ENCODE measurements around the gene LBP.

Gene LBP

DNA sequence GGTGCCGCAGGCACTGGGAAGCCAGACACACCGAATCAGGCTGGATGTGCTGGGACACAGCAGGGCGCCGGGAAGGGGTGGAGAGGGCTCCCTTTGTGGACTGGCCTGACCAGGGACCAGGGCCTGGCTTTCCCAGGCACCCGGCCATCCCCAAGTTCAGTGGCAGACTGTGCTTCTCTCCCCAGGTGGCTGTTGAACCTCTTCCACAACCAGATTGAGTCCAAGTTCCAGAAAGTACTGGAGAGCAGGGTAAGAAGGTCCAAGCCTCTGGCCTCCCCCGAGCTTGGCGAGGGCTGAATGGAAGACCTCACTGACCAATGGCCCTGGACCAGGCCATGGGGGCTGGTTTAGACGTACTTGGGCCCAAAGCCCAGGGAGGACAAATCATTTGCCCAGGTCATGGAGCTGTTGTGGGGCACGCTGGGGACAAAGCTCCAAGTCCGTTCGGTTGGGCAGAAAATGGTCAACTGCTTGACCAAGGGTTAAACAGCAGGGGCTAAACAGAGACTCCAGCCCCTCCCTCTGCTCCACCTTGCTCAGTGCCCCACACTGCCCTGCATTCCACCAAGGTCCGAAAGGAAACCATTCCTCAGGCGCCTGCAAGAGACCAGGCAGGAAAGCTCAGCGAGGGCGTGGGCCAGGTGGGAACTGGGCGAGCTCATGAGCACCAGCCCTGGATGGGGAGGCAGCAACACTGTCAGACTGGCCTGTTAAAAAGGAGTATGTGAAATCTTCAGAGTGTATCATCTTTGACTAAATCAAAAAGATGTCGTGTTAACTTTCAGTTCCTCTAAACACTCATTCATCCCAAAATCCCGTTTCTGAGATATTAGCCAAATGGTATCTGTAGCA, 9.1 kb downstream of the LBP start:
- TF ChIP-seq, protein P1, sequence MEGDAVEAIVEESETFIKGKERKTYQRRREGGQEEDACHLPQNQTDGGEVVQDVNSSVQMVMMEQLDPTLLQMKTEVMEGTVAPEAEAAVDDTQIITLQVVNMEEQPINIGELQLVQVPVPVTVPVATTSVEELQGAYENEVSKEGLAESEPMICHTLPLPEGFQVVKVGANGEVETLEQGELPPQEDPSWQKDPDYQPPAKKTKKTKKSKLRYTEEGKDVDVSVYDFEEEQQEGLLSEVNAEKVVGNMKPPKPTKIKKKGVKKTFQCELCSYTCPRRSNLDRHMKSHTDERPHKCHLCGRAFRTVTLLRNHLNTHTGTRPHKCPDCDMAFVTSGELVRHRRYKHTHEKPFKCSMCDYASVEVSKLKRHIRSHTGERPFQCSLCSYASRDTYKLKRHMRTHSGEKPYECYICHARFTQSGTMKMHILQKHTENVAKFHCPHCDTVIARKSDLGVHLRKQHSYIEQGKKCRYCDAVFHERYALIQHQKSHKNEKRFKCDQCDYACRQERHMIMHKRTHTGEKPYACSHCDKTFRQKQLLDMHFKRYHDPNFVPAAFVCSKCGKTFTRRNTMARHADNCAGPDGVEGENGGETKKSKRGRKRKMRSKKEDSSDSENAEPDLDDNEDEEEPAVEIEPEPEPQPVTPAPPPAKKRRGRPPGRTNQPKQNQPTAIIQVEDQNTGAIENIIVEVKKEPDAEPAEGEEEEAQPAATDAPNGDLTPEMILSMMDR (conservative IDR thresholded peaks at IDR 0.05; ENCODE audit: low read length), result no peak
- no peak for DNase-seq (ENCODE audit: low read depth)
- no peak overlapping the region for H3K4me3 ChIP-seq (ENCODE audit: low read length)

- TF ChIP-seq, protein P1 (conservative IDR thresholded peaks at IDR 0.05; ENCODE audit: low read length), result no peak
- DNase-seq (ENCODE audit: low read depth), result no peak
- no peak overlapping the region for H3K4me3 ChIP-seq (ENCODE audit: low read length)
These were observed 11.4 kb downstream of the LBP start for GRCh38 chr20:38357653-38358207.

DNA sequence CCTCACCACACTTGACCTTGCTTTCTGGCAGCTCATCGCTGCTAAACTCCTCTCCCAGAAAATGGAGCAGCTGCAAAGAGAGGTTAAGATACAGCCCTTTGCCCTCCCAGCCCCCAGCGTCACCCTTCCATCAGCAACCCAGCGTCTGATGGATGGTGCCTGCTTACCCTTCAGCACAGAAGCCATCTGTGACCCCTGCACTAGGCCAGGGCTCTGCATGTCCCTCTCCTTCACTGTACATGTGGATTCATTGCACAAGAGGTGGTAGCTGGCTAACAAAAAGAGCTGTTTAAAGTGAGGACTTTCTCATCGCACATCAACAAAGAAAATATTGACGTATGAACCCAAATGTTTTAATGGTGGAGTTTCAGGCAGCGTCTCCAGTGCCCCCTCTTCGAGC, 12.3 kb downstream of the LBP start:
- no peak for DNase-seq (ENCODE audit: low read depth)
- TF ChIP-seq, protein P1 (conservative IDR thresholded peaks at IDR 0.05; ENCODE audit: low read length), result no peak
- no peak overlapping the region for H3K4me3 ChIP-seq (ENCODE audit: low read length)

DNA sequence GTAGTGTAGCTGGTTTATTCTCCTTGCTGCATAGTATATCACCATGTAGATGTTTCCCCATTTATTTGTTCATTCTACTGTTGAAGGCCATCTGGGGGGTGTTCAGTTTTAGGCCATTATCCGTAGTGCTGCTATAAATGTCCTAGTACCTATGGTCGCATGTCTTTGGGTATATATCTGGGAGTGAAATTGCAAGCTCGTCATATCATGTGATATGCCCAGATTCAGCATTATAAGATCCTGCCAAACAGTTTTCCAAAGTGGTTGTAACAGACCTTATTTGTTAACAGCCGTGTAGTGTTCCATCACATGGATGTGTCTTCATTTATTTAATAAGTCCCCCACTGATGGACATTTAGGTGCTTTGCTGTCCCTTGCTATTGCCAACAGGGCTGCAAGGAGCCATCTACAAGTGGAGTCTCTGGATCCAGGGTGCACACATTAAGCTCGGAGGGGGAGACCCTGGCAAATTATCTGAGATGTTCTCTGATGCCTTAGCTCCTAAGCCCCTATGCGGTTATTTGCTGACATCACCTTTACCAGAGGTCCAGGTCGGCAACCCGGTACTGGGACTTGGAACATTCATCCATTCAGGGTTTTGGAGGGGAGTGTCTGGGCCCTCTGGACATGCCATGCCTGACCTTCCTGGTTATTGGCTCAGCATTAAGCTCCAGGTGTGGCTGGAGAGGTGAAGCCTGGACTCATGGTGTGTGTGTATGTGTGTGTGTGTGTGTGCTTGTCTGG, 16.9 kb downstream of the LBP start:
- H3K4me3 ChIP-seq (ENCODE audit: low read length), result no peak overlapping the region
- no peak for DNase-seq (ENCODE audit: low read depth)

GRCh38 chr20:38369389-38369788, 23.1 kb downstream of the LBP start:
- H3K4me3 ChIP-seq (ENCODE audit: low read length), result no peak overlapping the region
- TF ChIP-seq, protein P1 (conservative IDR thresholded peaks at IDR 0.05; ENCODE audit: low read length), result no peak
- DNase-seq (ENCODE audit: low read depth), result no peak

More for the DNA sequence above, 16.9 kb downstream of the LBP start:
- TF ChIP-seq, protein P1 (conservative IDR thresholded peaks at IDR 0.05; ENCODE audit: low read length), result no peak

DNA sequence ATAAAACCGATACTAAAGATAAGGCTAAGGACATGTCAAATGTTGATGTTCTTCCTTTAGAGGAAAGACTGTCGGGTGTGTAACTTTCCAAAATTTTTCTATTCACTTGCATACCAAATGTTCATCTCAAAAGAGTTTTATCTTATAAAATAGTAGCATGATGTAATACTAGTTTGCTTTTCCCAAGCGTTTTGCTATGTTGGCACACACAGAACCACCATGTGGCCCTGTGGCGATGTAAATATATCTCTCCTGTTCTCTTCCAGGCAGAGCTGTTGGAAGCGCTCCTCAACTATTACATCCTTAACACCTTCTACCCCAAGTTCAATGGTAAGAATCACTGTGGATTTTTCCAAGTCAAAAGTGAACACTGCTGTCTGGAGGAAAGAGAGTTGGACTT, 26.5 kb downstream of the LBP start:
- H3K4me3 ChIP-seq (ENCODE audit: low read length), result no peak overlapping the region
- peak; percentile 5 for DNase-seq (ENCODE audit: low read depth)
- TF ChIP-seq, protein P1 (conservative IDR thresholded peaks at IDR 0.05; ENCODE audit: low read length), result no peak
